Stimulated activated CD4-positive, alpha-beta T cell treated with anti-CD3 and anti-CD28 coated beads, Interleukin-12 subunit alpha, Interleukin-12 subunit beta, amount 100 ng/mL, for 4 hours (primary cell): ENCODE results near the gene CDH8.
"Not testable (repeated sequence)": the region's sequence is repeated elsewhere in the genome, so short reads cannot be mapped to it uniquely, and the experiment has no call there.

Source experiments
- DNase-seq: peaks from one replicate; pipeline ENCODE4 v3.0.0-alpha.2; 2020

The CDH8 gene

DNA sequence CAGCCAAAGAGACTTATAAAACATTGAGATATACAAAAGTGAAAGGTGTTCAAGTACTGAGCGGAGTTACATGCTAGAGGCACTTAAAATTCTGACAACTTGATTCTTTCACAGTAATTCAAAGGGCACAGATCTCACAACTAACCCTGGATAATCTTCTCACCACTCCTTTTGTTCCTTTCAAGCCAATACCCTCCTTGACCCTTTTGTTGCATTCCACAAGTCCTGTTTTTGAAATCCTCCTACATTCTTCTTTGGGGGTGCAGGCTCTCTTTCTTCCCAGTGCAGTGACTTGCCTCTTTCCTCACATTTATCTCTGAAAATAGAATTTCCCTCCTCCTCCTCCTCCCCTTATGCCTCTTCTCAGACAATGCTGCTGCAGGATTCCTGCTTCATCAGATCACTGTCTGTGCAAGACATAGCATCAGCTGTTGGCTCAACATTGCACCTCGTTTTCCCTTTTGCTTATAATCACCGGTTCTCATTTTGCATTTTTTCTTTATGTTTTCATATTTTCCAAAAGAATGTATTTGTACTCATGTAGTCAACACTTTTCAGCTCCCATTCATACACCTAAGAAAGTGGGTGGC lies 199.3 kb downstream of the CDH8 start:
- DNase-seq, result no peak

DNA sequence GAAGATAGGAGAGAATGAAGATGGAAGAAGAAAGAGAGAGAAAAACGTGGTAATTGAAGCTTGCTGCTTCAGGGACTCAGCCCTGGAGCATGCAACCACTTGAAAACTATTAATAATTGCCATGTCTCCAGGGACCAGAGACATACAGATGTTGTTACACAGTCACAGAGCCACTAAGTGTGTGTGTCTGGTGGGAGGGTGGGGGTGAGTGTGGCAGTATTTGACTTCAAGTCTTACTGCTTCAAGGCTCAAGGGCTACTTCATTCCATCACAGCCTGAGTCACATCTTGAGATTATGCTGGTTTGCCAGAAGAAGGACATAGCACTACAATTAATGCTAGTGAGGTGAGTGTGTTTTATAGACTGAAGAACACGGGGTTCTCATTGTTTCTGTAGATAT lies 202.2 kb downstream of the CDH8 start:
- DNase-seq, result no peak

GRCh38 chr16:61831351-61831917 lies 204.8 kb downstream of the CDH8 start:
- DNase-seq, result no peak

DNA sequence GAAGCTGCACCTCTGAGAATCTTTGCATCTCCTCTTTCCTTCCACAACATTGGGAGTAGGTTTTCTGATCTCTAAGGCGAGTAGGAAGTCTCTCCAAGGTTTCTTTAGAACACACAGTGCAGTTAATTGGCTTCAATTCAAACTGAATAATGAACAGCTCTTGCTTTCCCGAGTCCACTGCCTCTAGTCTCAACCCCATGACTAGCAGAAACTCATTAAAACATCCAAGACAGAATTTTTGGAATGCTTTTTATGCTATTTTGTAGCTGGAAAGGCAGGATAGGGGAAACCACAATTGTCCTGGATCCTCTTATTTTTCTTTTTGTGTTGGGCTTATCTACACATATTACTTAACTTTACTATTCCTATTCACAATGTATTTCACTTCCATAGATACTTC lies 206.6 kb downstream of the CDH8 start:
- DNase-seq, result no peak

DNA sequence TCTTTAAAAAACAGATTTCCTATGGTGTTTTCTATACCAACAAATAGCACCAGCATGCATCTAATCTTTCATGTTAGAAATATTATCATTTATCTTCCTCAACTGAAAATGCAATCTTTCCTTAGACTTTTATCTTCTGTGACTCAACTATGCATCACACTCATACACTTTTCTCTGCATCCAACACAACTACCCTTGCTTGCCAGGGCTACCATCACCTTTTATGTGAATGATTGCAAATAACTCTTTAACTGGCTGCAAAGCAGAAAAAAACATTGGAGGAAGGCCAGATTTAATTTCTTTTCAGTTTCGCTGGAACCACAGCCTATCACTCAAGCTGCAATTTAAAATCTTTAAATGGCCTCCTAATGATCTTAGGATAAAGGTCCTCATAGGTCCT lies 212.9 kb downstream of the CDH8 start:
- no peak for DNase-seq

DNA sequence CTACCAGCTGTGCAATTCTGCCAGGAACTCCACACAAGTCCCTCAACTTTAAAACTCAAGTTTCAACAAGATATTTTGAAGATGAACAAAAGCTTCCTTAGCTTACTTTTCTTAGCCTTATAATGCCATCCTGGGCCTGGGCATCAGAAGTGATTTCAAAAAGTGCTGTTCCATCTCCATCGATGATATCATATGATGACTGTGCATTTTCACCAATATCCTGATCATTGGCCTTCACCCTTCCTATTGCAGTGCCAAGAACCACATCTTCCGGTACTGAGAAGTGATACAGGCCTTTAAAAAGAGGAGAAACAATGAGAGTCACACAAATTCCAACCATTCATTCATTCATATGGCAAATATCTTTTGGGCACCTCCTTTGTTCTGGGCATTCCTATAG lies 215.4 kb downstream of the CDH8 start:
- DNase-seq, result no peak

GRCh38 chr16:61820398-61820797 lies 215.8 kb downstream of the CDH8 start:
- no peak for DNase-seq

GRCh38 chr16:61818850-61819249 lies 217.4 kb downstream of the CDH8 start:
- DNase-seq, result no peak

GRCh38 chr16:61817583-61818278 lies 218.5 kb downstream of the CDH8 start:
- no peak for DNase-seq

- no peak for DNase-seq
Observed at GRCh38 chr16:61814726-61815347, 221.4 kb downstream of the CDH8 start.

DNA sequence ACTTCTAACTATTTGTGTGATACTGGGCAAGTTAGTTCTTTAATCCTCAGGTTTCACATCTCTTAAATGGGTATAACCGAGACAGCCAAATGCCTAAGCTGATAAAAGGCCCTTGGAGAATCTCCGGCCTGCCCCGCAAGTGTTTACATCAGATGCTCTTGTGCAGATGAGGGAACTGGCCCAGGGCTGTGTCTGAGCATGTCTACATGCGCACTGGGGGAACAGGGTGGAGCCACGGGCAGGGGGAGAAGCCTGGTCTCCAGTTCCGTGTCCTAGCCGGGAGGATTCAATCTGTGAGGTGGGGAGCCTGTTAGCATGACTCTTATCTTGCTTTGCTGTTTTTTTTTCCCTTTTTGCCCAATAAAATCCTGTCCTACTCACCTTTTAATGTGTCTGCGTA lies 222.9 kb downstream of the CDH8 start:
- no peak for DNase-seq

- DNase-seq, result no peak
Observed at GRCh38 chr16:61812251-61812650, 224.0 kb downstream of the CDH8 start.

DNA sequence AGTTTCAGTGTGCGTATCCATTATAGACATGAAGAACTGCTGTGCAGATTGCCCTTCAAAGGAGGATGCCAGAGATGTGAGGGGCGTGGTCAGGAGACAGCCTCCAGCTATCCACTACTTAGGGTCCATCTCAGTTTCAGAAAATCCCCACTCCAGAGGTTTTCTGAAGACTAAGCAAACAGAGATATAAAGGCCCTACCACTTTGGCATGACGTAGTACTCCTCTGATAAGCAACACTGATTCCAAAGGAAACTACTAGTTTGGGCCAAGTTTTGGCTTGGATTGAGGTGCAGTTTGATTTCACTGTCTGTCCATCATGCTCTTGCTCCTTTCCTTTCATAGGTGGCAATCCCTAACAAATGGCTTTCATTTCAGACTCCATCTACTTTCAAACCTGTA lies 228.7 kb downstream of the CDH8 start:
- DNase-seq, result no peak

DNA sequence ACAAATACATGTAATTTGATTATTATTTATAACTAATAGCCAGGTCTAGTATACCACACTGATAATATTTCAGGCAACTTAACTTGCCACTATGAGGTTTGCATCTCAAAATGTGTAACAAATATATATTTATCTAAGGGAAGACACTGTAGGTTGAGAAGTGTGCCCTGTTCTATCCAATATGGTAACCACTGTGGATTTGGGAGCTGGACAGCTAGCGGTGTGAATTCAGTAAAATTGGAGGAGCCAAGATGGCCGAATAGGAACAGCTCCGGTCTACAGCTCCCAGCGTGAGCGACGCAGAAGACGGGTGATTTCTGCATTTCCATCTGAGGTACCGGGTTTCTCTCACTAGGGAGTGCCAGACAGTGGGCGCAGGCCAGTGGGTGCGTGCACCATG lies 235.0 kb downstream of the CDH8 start:
- DNase-seq, result not testable (repeated sequence)

DNA sequence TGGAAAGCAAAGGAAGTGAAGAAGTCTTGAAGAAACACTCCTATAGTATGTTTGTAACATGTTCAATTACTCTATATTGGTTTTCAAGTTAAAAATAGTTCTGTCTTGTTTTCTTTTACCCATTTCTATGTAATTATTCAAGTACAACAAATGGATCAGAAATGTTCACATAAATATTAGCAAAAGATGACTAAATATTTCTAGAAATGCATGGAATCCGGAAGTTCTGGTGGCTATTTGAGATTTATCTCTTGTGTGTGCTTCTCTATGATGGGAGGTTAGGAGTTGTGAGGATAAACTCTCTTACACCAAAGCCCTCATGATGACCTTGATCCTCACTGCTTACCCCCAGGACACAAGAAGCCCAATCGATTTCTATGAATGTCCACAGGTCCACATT lies 237.5 kb downstream of the CDH8 start:
- no peak for DNase-seq

DNA sequence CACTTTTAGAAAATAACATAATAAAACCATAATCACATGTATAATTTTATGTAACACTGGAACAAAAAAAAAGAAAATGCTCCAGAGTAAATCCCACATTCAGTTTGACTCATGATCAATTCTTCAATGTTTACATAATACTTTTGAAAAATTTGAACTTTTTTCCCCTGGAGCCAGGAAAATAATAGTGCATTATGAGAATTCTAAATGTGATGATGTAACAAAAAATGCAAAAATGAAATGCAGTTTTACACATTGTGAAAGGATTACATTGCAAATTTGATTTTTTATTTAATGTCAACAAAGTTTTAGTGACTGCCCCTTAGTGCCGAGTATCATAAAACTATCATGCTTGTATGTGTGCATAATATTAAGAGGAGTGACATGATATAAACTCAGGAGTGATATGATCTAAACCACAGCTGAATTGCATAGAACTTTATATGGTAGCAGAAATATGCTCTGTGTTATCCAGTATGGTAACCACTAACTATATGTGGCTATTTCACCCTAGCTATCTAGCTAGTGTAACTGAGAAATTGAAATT lies 238.2 kb downstream of the CDH8 start:
- DNase-seq, result no peak

DNA sequence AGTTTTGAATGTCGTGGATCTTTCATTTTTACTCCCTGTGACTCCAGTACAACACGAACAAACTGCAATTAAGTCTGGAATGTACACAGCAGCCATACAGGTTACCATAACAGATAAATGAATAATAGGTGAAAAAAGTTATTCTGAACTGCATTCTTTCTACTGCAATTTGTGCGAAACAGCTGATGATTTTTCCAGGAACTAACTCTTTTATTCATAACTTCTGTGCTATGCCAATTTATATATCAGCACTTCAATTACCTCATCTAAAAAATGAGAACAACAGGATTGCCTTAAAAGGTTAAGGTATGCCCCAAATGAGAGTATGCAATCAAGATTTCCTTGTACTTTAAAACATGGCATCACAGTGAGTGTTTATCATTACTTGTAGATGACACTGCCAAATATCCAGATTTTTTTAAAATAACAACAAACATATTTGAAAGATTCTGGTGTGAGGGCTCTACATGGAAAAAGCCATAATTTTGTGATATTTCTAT lies 238.9 kb downstream of the CDH8 start:
- DNase-seq, result no peak

- no peak for DNase-seq
Observed at GRCh38 chr16:61792194-61792909, 243.9 kb downstream of the CDH8 start.

GRCh38 chr16:61791464-61791863 lies 244.8 kb downstream of the CDH8 start:
- no peak for DNase-seq

DNA sequence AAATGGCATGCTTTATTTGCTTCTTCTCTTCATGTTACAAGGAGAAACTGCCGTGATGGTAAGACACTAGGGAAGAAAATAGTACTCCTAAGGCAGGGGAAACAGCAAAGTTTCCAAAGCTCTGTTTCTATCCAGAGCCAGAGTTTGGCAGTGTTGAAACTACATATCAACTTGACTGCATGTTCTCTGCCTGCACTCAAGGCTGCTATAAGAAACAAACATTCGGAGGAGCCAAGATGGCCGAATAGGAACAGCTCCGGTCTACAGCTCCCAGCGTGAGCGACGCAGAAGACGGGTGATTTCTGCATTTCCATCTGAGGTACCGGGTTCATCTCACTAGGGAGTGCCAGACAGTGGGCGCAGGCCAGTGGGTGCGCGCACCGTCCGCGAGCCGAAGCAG lies 254.4 kb downstream of the CDH8 start:
- not testable (repeated sequence) for DNase-seq

- DNase-seq, result no peak
Observed at GRCh38 chr16:61780161-61780560, 256.1 kb downstream of the CDH8 start.

- no peak for DNase-seq
Observed at GRCh38 chr16:61770301-61770700, 265.9 kb downstream of the CDH8 start.

- DNase-seq, result no peak
Observed at GRCh38 chr16:61763991-61764390, 272.2 kb downstream of the CDH8 start.
